Measurements from ENCODE around the gene DENND5A. TPM values are rescaled to one million over a fixed set of nuclear protein-coding genes. Genes with fewer than 3 reads are reported as not detected.

The DENND5A gene
- total RNA-seq, 3 donors from 2014 or later: 63.5 to 124 (median 118) TPM

DNA sequence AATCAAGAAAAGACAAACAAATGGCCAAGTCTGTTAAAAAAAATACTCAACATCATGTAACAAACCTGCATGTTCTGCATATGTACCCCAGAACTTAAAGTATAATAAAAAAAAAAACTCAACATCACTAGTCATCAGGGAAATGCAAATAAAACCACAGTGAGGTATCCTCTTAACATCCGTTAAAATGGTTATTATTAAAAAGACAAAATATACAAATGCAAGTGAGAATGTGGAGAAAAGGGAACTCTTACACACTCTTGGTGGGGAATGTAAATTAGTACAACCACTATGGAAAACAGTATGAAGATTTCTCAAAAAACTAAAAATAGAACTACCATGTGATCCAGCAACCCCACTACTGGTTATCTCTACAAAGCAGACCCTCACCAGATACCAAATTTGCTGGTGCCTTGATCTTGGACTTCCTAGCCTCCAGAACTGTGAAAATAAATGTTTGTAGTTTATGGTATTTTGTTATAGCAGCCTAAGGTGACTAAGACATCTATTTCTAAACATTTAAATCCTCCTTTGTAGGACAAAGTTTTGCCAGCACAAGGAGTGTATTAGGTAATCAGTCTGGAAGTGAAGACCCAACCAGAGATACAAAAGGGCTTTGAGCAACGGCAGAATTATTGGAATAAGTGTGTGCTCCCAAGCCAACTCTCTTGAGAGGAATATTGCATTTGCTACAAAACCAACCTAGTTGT is 141.4 kb downstream of the DENND5A start:
- H3K36me3 ChIP-seq: no peaks in the 10 kb centered on the region
- no peaks in the 10 kb centered on the region for H3K27me3 ChIP-seq
- no peaks in the 10 kb centered on the region for H3K9me3 ChIP-seq
- no peak overlapping the region for H3K4me3 ChIP-seq
- no peaks in the 10 kb centered on the region for H3K4me1 ChIP-seq
- no peak overlapping the region for H3K27ac ChIP-seq
- no peak for DNase-seq (ENCODE audit: low spot score in 2 of 2)
- intact Hi-C loops (cut with DNase I; ENCODE audit: low total_unique reads): no loop called here
- TF ChIP-seq CTCF (IDR thresholded peaks at IDR 0.05): no peak
- no peak for TF ChIP-seq POLR2A (IDR thresholded peaks at IDR 0.05)
- TF ChIP-seq POLR2AphosphoS5 (IDR thresholded peaks at IDR 0.05): no peak

GRCh38 chr11:9121469-9121796 is 143.7 kb downstream of the DENND5A start:
- TF ChIP-seq POLR2AphosphoS5 (IDR thresholded peaks at IDR 0.05) (no peak), CTCF (IDR thresholded peaks at IDR 0.05) (no peak), POLR2A (IDR thresholded peaks at IDR 0.05) (no peak)
- Histone ChIP-seq H3K9me3 (no peaks in the 10 kb centered on the region), H3K27ac (no peak overlapping the region), H3K27me3 (no peaks in the 10 kb centered on the region), H3K4me1 (no peaks in the 10 kb centered on the region), H3K36me3 (no peaks in the 10 kb centered on the region), H3K4me3 (no peak overlapping the region)
- DNase-seq (ENCODE audit: low spot score in 2 of 2): no peak
- intact Hi-C loops (cut with DNase I; ENCODE audit: low total_unique reads): no loop called here

GRCh38 chr11:9120664-9121468 is 144.3 kb downstream of the DENND5A start:
- no peaks in the 10 kb centered on the region for H3K36me3 ChIP-seq
- H3K27ac ChIP-seq: no peak overlapping the region
- H3K4me3 ChIP-seq: no peak overlapping the region
- DNase-seq (ENCODE audit: low spot score in 2 of 2): no peak
- intact Hi-C loops (cut with DNase I; ENCODE audit: low total_unique reads): no loop called here
- no peaks in the 10 kb centered on the region for H3K27me3 ChIP-seq
- H3K9me3 ChIP-seq: no peaks in the 10 kb centered on the region
- TF ChIP-seq POLR2AphosphoS5 (IDR thresholded peaks at IDR 0.05) (no peak), CTCF (IDR thresholded peaks at IDR 0.05) (no peak), POLR2A (IDR thresholded peaks at IDR 0.05) (no peak)
- H3K4me1 ChIP-seq: no peaks in the 10 kb centered on the region

- intact Hi-C loops (cut with DNase I; ENCODE audit: low total_unique reads): no loop called here
- Histone ChIP-seq H3K9me3 (no peaks in the 10 kb centered on the region), H3K27ac (no peak overlapping the region), H3K36me3 (no peaks in the 10 kb centered on the region), H3K27me3 (no peaks in the 10 kb centered on the region), H3K4me3 (no peak overlapping the region), H3K4me1 (no peaks in the 10 kb centered on the region)
- TF ChIP-seq POLR2AphosphoS5 (IDR thresholded peaks at IDR 0.05): no peak
- no peak for TF ChIP-seq POLR2A (IDR thresholded peaks at IDR 0.05)
- no peak for TF ChIP-seq CTCF (IDR thresholded peaks at IDR 0.05)
- no peak for DNase-seq (ENCODE audit: low spot score in 2 of 2)
Observed at GRCh38 chr11:9118277-9118676, 146.9 kb downstream of the DENND5A start.

GRCh38 chr11:9112075-9112474 is 153.1 kb downstream of the DENND5A start:
- TF ChIP-seq POLR2A (IDR thresholded peaks at IDR 0.05): no peak
- intact Hi-C loops (cut with DNase I; ENCODE audit: low total_unique reads): no loop called here
- no peaks in the 10 kb centered on the region for H3K9me3 ChIP-seq
- no peaks in the 10 kb centered on the region for H3K36me3 ChIP-seq
- H3K4me3 ChIP-seq: no peak overlapping the region
- no peaks in the 10 kb centered on the region for H3K4me1 ChIP-seq
- DNase-seq (ENCODE audit: low spot score in 2 of 2): no peak
- no peaks in the 10 kb centered on the region for H3K27me3 ChIP-seq
- no peak overlapping the region for H3K27ac ChIP-seq
